Testis (tissue), 3 donors: ENCODE measurements around the gene SLC28A3. TPM values are rescaled to one million over a fixed set of nuclear protein-coding genes. Genes with fewer than 3 reads are reported as not detected.

ENCODE experiments used
- DNase-seq: peaks from one replicate; pipeline ENCODE4 v3.0.0-alpha.2; 2019
- H3K27ac ChIP-seq, 2 donors: fragments of 200-600 bp; sonication (generic); one replicate each; pipeline ENCODE4 v1.5.1; 2019
- H3K27me3 ChIP-seq: fragments of 200-600 bp; sonication (generic); one replicate; pipeline ENCODE4 v1.5.1; 2019
- H3K36me3 ChIP-seq: fragments of 200-600 bp; sonication (generic); one replicate; pipeline ENCODE4 v1.5.1; 2017; ENCODE audit warnings: low read depth; ENCODE audit errors: missing control alignments
- H3K4me1 ChIP-seq: fragments of 200-600 bp; sonication (generic); one replicate; pipeline ENCODE4 v1.5.1; 2019
- H3K4me3 ChIP-seq, 2 donors: fragments of 200-600 bp; sonication (generic); one replicate each; pipeline ENCODE4 v1.5.1; 2017 to 2019
- H3K9me3 ChIP-seq: fragments of 200-600 bp; sonication (generic); one replicate; pipeline ENCODE4 v1.5.1; 2017
- POLR2A ChIP-seq: fragments of 450-650 bp; IDR thresholded peaks from one replicate; pipeline ENCODE4 v1.6.1; 2017; ENCODE audit warnings: antibody characterized with exemption, mild to moderate bottlenecking, moderate library complexity
- WGBS, 2 donors: methylation state at CpG; one replicate each; pipeline ENCODE4 v1.1.5; 2018; 5-methylcytosine and 5-hydroxymethylcytosine counted together
- intact Hi-C: fragments of 100-400 bp; cut with DNase I; formaldehyde crosslinking; loops from one replicate; pipeline ENCODE4 v1.15.1; 2023; ENCODE audit warnings: low total_unique reads
- polyA plus RNA-seq: library from polyadenylated mRNA; stranded (reverse); fragments of 350-450 nt; fragmentation: Illumina TruSeq; extraction: RNeasy Lipid Tissue Mini Kit (QIAGEN cat#74804); gene quantifications from one replicate; pipeline ENCODE4 v1.2.3, GENCODE V29; 2014; ENCODE audit warnings: low read depth, low replicate concordance; ENCODE audit not compliant: insufficient read depth
- total RNA-seq, 2 donors: library from RNA; depleted of rRNA; stranded (reverse); fragments of >200 nt; gene quantifications; one replicate each; pipeline ENCODE4 v1.2.3, GENCODE V29; 2016
- TF ChIP-seq, protein P1 (sequence below), 3 experiments: fragments of 450-650 bp in 2 of 3; fragments of 200-600 bp in 1 of 3; sonication (generic) in 1 of 3; IDR thresholded peaks; one replicate each; pipeline ENCODE4 v1.5.1; 2016 to 2019; ENCODE audit warnings: antibody characterized with exemption in 3 of 3, mild to moderate bottlenecking in 2 of 3, moderate library complexity in 1 of 3

Gene SLC28A3
- total and polyA plus RNA-seq, 3 donors from 2014 or later, result 0.08 to 1.7 (median 0.31) TPM

DNA sequence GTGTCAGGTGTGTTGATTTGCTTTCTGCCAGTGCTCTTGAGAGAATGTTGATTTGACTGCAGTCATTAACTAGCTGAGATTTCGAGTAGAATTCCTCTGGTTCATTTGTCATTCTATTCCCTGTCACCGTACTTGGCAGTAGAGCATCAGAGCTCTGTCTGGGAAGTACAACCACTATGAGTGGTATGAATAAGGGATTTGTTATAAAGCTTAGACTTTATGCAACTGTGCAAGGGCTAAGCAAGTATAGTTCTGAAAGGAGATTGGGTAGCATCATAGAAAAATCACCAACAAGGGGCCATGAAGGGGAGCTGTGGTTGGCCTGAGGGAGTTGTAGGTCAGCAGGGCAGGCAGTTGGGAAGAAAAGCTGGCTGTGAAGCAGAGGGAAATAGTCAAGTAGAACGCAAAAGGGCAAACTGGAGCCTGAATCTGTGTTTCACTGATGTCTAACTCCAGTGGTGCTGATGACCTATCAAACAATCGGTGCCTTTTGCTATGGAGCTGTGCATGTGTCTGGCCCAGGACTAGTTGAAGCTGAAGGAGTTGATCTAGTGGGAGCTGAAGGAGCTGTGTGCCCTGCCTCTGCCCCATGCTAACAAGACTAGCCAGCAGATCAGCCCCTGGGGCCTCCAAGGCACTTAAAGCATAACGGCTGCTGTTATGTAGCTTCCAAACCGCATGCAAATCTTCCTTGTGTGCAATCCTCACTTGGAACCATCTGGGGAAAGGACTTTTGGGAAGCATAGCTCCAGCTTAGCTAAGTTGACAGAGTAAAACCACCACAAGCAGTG is 110.0 kb downstream of the SLC28A3 start:
- TF ChIP-seq POLR2A, result no peak
- TF ChIP-seq, protein P1, sequence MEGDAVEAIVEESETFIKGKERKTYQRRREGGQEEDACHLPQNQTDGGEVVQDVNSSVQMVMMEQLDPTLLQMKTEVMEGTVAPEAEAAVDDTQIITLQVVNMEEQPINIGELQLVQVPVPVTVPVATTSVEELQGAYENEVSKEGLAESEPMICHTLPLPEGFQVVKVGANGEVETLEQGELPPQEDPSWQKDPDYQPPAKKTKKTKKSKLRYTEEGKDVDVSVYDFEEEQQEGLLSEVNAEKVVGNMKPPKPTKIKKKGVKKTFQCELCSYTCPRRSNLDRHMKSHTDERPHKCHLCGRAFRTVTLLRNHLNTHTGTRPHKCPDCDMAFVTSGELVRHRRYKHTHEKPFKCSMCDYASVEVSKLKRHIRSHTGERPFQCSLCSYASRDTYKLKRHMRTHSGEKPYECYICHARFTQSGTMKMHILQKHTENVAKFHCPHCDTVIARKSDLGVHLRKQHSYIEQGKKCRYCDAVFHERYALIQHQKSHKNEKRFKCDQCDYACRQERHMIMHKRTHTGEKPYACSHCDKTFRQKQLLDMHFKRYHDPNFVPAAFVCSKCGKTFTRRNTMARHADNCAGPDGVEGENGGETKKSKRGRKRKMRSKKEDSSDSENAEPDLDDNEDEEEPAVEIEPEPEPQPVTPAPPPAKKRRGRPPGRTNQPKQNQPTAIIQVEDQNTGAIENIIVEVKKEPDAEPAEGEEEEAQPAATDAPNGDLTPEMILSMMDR (IDR thresholded peaks at IDR 0.05), result no peak
- H3K4me1 ChIP-seq, result no peaks in the 10 kb centered on the region
- H3K36me3 ChIP-seq, result no peaks in the 10 kb centered on the region
- no peaks in the 10 kb centered on the region for H3K27me3 ChIP-seq
- 67 to 71% methylated on average over 6 of the region's 6 CpGs for WGBS, 2 donors
- H3K27ac ChIP-seq, result no peak overlapping the region
- peak; percentile 23 for DNase-seq
- intact Hi-C loops, result no loop called here
- no peaks in the 10 kb centered on the region for H3K9me3 ChIP-seq
- no peak overlapping the region for H3K4me3 ChIP-seq

DNA sequence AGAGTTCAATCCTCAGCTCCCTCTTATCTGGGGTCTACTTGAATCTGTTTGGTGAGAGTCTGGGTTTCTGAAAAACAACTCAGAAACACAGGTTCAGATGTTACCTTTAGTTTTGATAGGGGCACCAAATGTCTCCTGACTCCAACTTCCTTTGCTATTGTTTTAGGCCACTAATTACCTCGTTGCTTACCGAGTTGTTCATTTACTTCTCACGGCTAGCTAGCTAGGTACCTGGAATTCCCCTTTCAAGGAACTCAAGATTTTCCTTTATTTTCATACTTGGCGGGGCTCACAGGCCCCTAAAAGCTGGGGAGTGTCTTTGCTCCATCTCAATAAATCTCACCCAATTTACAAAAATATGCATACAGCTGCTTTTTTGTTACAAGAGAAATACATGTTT is 111.4 kb downstream of the SLC28A3 start:
- Histone ChIP-seq H3K27me3 (no peaks in the 10 kb centered on the region), H3K27ac (no peak overlapping the region), H3K4me3 (no peak overlapping the region), H3K36me3 (no peaks in the 10 kb centered on the region), H3K4me1 (no peaks in the 10 kb centered on the region), H3K9me3 (no peaks in the 10 kb centered on the region)
- intact Hi-C loops, result no loop called here
- no peak for DNase-seq
- TF ChIP-seq, protein P1 (IDR thresholded peaks at IDR 0.05), result no peak
- no peak for TF ChIP-seq POLR2A
- 68 to 84% methylated on average over 4 of the region's 4 CpGs for WGBS, 2 donors

DNA sequence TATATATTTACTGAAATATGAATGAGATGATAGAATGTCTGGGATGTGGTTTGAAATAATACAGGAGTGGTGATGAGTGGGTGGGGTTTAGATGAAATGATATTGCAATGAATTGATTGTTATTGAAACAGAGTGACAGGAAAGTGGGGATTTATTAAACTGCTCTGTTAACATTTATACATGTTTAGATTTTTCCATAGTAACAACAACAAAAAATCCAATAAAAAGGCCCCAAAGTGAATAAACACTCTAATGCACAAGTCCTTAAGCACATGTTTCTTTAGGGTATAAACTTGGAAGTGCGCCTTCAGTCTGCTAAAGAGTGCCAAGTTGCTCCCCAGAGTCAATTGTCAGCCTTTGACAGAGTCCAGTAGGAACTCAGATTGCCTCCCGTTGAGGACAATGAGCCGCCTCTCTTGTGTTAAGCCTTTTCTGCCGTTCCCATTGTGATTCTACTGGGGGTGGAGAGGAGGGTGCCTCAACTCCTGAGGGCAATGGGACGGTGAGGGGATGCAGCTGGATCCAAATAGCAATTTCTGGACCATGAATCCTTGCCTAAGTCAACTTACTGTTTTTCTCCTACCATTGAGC is 112.3 kb downstream of the SLC28A3 start:
- no peaks in the 10 kb centered on the region for H3K9me3 ChIP-seq
- TF ChIP-seq POLR2A, result no peak
- TF ChIP-seq, protein P1 (IDR thresholded peaks at IDR 0.05), result no peak
- H3K27ac ChIP-seq, result no peak overlapping the region
- H3K27me3 ChIP-seq, result no peaks in the 10 kb centered on the region
- DNase-seq, result no peak
- intact Hi-C loops, result no loop called here
- H3K36me3 ChIP-seq, result no peaks in the 10 kb centered on the region
- 74 to 80% methylated on average over 5 of the region's 5 CpGs for WGBS, 2 donors
- no peak overlapping the region for H3K4me3 ChIP-seq
- H3K4me1 ChIP-seq, result no peaks in the 10 kb centered on the region

DNA sequence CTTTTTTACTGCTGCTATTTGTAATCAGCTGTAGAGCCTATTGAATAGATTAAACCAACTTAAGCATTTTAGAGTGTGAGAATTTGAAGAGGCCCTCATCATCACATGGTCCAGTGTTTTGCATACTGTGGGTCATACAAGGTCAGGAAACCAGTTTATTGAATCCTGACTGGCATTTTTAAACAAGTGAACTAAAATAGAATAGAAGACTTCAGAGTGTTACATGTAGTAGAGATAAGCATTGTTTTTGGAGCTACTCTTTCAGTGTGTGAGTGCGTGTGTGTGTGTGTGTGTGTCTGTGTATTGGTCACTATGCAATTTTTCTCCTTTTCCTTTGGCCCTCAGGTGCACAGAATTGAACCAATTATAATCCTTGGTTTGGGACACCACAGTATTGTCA is 114.4 kb downstream of the SLC28A3 start:
- Histone ChIP-seq H3K4me1 (no peaks in the 10 kb centered on the region), H3K36me3 (no peaks in the 10 kb centered on the region), H3K27me3 (no peaks in the 10 kb centered on the region), H3K9me3 (no peaks in the 10 kb centered on the region), H3K4me3 (no peak overlapping the region), H3K27ac (no peak overlapping the region)
- no peak for DNase-seq
- TF ChIP-seq POLR2A, result no peak
- TF ChIP-seq, protein P1 (IDR thresholded peaks at IDR 0.05), result no peak
- WGBS, 2 donors, result 75 to 83% methylated on average over 1 of the region's 1 CpG
- intact Hi-C loops, result no loop called here
